Fibroblast of skin of left biceps (primary cell): Measurements from ENCODE around the gene CHKB.
"Not testable (repeated sequence)": the region's sequence is repeated elsewhere in the genome, so short reads cannot be mapped to it uniquely, and the experiment has no call there.

Experiments used
- DNase-seq, 2 experiments: peaks; one replicate each; pipeline ENCODE4 v3.0.0-alpha.2; 2013; ENCODE audit warnings: low read depth in 2 of 2

The CHKB gene

DNA sequence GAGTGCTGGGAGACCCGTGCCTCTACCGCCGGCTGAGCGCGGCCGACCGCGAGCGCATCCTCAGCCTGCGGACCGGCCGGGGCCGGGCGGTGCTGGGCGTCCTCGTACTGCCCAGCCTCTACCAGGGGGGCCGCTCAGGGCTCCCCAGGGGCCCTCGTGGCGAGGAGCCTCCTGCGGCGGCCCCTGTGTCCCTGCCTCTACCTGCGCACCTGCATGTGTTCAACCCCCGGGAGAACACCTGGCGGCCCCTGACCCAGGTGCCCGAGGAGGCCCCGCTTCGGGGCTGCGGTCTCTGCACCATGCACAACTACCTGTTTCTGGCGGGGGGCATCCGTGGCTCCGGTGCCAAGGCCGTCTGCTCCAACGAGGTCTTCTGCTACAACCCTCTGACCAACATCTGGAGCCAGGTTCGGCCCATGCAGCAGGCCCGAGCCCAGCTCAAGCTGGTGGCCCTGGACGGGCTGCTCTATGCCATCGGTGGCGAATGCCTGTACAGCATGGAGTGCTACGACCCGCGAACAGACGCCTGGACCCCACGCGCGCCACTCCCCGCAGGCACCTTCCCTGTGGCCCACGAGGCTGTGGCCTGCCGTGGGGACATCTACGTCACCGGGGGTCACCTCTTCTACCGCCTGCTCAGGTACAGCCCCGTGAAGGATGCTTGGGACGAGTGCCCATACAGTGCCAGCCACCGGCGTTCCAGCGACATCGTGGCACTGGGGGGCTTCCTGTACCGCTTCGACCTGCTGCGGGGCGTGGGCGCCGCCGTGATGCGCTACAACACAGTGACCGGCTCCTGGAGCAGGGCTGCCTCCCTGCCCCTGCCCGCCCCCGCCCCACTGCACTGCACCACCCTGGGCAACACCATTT is 33.5 kb downstream of the CHKB start:
- DNase-seq = no peak

DNA sequence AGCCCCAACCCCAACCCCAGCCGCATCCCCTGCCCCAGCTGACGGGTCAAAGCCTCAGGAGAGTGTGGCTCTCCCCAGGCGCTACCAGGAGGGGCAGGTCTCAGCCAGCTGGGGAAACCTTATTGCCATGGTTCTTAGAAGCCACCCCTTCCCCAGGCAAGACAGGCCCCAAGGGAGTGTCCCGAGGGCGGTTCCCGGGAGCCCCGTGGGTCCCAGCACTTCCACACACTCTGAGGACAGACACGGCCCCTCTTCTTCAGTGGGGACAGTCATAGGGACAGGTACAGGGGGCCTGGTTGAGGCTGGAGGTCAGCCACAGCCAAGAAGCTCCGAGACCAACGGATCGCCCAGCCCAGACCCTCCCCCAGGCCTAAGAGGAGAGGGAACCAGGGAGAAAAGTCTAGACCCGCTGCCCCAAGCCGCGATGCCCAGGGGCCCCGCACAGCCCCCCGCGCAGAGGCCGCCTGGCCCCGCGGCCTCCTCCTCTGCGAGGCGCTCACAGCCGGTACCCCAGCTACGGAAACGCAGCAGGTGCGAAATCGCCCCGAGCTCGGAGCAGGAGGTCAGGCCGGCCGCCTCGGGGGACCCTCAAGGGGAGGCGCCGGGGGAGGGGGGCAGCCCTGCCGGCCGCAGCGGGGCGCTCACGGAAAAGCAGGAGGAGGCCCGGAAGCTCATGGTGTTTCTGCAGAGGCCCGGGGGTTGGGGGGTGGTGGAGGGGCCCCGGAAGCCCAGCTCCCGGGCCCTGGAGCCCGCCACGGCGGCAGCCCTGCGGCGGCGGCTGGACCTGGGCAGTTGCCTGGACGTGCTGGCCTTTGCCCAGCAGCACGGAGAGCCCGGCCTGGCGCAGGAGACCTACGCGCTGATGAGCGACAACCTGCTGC is 34.4 kb downstream of the CHKB start:
- no peak for DNase-seq

DNA sequence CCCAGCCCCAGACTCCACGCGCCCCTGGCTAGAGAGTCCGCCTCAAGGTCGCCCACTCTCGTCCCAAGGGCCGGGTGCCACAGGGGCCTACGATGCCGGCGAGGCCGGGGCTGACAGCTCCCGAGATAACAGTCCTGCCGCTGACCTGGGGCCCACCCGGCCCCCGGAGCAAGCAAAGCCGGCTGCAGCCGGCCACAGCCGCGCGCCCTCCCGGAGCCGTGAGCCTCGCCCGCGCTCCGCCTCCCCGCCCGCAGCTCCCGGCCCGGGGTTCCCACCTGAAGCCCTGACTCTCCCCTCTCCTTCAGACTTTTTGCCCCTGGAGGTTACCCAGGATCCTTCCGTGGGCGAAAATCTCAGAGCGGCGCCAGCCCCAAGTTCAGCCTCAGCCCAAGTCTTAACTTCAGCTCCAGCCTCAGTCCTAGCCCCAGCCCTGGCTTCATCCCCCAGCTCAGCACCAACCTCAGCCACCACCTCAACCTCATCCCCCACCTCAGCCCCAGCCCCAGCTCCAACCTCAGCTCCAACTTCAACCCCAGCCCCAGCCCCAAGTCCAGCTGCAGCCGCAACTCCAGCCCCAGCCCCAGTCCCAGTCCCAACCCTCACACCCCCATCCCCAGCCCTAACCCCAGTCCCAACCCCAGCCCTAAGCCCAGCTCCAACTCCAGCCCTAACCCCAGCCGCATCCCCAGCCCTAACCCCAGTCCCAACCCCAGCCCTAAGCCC is 35.2 kb downstream of the CHKB start:
- no peak for DNase-seq

DNA sequence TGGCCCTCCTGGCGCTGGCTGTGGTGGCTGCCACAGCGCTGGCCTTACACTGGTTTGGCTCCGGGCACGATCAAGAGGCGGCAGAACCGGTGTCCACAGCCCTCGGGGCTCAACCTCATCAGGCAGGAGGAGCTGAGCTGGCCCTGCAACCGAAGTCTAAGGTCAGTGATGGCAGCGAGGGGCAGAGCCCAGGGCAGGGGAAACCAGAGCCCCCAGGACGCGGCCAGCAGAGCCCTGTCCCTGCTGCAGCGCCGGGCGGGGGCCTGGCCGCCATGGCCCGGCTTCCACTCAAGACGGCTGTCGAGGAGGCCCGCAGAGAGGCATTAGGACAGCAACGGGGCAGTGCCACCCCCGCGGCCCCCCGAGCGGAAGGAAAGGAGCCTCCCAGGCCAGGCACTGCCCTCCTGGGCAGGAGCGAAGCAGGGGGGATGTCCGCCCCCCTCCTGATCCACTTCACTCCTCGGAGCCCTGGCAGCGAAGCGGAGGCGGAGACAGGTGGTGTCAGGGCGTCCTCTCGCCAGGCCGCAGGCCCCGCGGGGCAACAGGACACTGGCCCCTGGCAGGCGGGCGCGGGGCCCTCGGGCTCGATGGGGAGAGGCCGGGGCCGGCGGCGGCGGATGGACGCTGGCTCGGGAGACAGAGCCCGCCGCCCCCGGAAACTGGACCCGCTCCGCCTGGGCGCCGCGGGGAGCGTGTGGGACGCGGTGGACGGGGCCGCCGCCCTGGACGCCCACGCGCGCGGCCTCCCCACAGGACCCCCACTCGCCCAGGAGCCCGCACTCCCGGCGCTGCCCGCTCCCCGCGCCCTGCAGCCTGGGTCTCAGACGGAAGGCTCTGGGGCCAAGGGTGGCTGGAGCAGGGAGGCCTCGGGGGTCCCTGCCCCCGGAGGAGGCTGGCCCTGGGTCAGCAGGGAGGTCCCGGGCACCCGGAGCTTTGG is 36.1 kb downstream of the CHKB start:
- DNase-seq = no peak

- DNase-seq = peak; percentile 46 to 50
These were observed 36.9 kb downstream of the CHKB start, which contains the start of gene KLHDC7B for GRCh38 chr22:50545522-50546325. TSS of gene KLHDC7B (plus strand) at chr22:50545899. CDS start at chr22:50546244, 345 bp downstream.

DNA sequence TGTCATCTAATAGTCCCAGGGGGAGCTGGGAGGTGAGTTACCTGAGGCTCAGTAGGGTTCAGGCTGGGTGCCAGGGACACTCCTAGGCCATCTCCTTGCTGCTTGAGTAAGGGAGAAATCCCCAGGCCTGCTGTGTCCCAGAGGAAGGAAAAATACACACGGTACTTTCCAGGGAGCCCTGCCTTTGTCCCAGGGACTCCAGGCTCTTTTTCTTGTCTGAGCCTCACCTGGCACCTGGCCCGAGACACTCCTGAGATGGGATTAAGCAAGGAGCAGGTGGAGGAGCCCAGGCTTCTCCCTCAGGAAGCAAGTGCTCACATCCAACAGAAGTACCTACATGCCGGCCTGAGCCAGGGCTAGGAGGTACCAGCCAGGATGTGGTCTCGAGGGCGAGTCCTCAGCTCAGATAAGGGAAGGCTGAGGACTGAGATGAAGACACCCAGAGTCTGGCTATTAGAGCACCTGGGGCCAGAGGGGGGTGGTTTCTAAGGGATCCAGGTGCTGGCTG is 37.8 kb downstream of the CHKB start:
- DNase-seq = no peak

GRCh38 chr22:50544078-50544745 is 38.4 kb downstream of the CHKB start:
- no peak for DNase-seq

DNA sequence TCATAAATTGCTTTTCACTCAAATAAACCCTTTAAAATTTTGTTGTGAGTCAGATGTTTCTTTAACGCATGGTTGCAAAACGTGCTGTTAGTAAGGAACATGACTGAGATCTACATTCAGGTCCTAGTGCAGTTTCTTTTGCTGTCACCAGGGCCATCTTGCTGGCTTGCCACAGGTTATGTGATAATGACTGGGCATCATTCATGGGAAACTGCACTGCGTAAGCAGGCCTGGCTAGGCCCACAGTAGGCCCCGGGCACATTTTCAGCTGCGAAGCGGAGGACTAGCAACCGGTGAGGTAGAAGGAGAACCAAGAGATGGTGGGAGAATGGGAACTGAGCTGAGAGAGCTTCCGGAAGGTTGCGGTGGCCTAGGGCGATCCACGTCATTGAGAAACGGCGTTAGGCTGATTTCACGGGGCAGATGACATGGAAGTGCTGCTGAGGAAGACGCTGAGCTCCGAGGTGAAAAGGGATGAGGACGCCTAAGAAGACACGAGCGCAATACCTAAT is 40.2 kb downstream of the CHKB start:
- DNase-seq = no peak

- DNase-seq = peak in 1 of 2 experiments; percentile 42
These were observed 41.0 kb downstream of the CHKB start for GRCh38 chr22:50541667-50542026.

- no peak for DNase-seq
These were observed 42.3 kb downstream of the CHKB start for GRCh38 chr22:50540381-50540780.

DNA sequence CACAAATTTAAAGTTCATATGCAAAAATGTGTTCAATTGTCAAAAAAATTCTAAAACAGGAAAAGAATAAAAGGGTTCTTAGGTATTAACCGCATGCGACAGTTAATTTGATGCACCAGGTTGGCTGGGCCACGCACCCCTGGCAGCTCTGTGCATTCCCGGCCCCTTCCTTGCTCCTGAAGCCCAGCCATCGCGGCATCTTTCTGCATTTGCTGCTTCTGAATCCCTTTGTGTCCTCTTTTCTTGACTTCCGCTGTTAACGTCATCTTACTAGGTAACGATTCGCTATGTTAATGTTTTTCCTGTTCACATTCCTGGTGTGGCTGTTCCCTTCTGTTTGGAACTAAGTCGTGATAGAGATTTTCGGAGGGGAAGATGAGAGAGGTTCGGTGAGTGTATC is 44.9 kb downstream of the CHKB start:
- DNase-seq = no peak

DNA sequence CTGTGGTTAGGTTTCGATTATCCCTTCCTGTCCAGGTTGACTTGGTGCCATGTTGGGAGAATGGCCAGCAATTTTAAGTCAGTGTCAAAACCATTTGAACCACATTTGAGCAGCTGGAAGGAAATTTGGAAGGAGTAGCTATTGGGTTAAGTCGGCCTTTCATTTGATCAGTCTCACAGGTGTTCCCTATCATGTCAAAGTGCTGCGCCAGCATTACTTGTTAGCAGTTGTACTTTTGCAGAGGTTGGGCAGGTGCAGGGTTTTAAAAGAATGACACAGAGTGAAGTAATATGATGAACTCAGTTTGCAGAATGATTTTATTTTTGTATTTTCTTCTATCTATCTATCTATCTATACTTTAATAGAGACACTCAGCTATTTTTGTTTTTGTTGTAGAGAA is 46.4 kb downstream of the CHKB start:
- no peak for DNase-seq

GRCh38 chr22:50535113-50535512 is 47.5 kb downstream of the CHKB start:
- DNase-seq = no peak

DNA sequence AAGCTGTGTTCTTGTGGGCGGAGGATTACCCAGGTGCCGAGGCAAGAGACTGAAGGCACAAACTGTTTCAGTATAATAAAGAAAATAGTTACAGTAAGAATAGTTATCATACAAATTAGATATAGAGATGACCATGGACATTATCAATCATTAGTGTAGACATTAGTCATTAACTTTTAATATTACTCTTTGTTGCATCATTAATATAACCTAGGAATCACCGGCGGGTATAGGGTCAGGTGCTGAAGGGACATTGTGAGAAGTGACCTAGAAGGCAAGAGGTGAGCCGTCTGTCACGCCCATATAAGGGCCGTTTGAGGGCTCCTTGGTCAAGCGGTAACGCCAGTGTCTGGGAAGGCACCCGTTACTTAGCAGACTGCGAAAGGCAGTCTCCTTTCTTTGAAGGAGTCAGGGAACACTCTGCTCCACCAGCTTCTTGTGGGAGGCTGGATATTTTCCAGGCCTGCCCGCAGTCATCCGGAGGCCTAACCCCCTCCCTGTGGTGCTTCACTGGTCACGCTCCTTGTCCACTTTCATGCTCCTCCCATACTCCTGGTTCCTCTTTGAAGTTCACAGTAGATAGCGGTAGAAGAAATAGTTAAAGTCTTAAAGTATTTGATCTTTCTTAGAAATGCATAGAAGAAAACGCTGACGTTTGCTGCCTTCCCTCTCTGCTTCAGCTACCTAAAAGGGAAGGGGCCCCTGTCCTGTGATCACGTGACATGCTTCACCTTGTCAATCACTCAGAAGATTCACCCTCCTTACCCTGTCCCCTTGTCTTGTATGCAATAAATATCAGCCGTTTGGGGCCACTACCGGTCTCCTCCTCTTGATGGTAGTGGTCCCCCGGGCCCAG is 48.6 kb downstream of the CHKB start:
- not testable (repeated sequence) for DNase-seq

- no peak for DNase-seq
These were observed 49.5 kb downstream of the CHKB start for GRCh38 chr22:50532824-50533796.

GRCh38 chr22:50531962-50532674 is 50.5 kb downstream of the CHKB start:
- no peak for DNase-seq
